GM12874 (cell line): ENCODE measurements around the gene C12orf50.

Source experiments
- CTCF ChIP-seq: IDR thresholded peaks from 2 replicates; pipeline ENCODE4 v1.5.1; 2011; ENCODE audit warnings: low read depth, mild to moderate bottlenecking, control low read depth, low read length, moderate library complexity; ENCODE audit not compliant: insufficient read depth

The C12orf50 gene

GRCh38 chr12:87930627-87931026 is 98.6 kb downstream of the C12orf50 start:
- TF ChIP-seq CTCF, result no peak
